Measurements from ENCODE around the gene ASPG.

DNA sequence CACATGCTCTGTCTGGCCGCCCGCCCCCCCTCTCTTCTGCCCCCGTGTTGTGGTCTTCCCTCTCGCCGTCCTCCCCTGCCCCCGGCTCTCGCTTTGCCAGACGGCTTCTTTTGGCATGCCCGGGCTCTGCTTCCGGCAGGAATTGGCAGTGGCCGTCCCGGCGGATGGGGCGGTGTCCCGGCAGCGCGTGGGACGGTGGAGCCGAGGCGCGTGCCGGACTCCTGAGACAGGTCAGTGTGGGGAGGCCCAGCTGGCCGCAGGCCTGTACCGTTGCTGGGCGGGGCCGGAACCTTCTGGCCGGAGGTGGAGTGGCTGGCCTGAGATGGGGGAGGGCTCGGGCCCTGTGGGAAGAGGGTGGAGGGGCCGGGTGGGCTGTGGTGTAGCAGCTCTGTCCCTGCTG is 70.0 kb downstream of the ASPG start:
- TF ChIP-seq POLR2AphosphoS5 (IDR thresholded peaks at IDR 0.05; ENCODE audit: low read depth, low read length) (no peak), SIN3A (IDR thresholded peaks at IDR 0.05; ENCODE audit: borderline replicate concordance, insufficient read depth, low read length) (no peak), TAF1 (IDR thresholded peaks at IDR 0.05; ENCODE audit: borderline replicate concordance, insufficient read depth, low read length) (no peak)
- TF ChIP-seq, protein P1, sequence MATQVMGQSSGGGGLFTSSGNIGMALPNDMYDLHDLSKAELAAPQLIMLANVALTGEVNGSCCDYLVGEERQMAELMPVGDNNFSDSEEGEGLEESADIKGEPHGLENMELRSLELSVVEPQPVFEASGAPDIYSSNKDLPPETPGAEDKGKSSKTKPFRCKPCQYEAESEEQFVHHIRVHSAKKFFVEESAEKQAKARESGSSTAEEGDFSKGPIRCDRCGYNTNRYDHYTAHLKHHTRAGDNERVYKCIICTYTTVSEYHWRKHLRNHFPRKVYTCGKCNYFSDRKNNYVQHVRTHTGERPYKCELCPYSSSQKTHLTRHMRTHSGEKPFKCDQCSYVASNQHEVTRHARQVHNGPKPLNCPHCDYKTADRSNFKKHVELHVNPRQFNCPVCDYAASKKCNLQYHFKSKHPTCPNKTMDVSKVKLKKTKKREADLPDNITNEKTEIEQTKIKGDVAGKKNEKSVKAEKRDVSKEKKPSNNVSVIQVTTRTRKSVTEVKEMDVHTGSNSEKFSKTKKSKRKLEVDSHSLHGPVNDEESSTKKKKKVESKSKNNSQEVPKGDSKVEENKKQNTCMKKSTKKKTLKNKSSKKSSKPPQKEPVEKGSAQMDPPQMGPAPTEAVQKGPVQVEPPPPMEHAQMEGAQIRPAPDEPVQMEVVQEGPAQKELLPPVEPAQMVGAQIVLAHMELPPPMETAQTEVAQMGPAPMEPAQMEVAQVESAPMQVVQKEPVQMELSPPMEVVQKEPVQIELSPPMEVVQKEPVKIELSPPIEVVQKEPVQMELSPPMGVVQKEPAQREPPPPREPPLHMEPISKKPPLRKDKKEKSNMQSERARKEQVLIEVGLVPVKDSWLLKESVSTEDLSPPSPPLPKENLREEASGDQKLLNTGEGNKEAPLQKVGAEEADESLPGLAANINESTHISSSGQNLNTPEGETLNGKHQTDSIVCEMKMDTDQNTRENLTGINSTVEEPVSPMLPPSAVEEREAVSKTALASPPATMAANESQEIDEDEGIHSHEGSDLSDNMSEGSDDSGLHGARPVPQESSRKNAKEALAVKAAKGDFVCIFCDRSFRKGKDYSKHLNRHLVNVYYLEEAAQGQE (IDR thresholded peaks at IDR 0.05; ENCODE audit: insufficient read depth in 1 of 2, low read depth in 2 of 2, low read length in 2 of 2): no peak

Data from PFSK-1 (cell line).